BLaER1 treated with 17β-estradiol and CSF1 and Interleukin-3, amounts not matched to agents 10 nM and 100 nM (cell line): ENCODE measurements around the gene PILRB.

Experiments used
- H3K27ac ChIP-seq, 11 experiments: shearing (Covaris generic); formaldehyde crosslinking; 2 replicates each; pipeline ENCODE4 v1.8.1; 2022
- H3K27me3 ChIP-seq, 11 experiments: shearing (Covaris generic); formaldehyde crosslinking; 2 replicates each; pipeline ENCODE4 v1.8.1; 2022
- H3K36me3 ChIP-seq, 11 experiments: shearing (Covaris generic); formaldehyde crosslinking; 2 replicates each; pipeline ENCODE4 v1.8.1; 2022
- H3K4me1 ChIP-seq, 10 experiments: shearing (Covaris generic); formaldehyde crosslinking; 2 replicates each; pipeline ENCODE4 v1.8.1; 2022
- H3K4me2 ChIP-seq, 11 experiments: shearing (Covaris generic); formaldehyde crosslinking; 2 replicates each; pipeline ENCODE4 v1.8.1; 2022
- H3K4me3 ChIP-seq, 10 experiments: shearing (Covaris generic); formaldehyde crosslinking; 2 replicates each; pipeline ENCODE4 v1.8.1; 2022
- H3K9ac ChIP-seq, 11 experiments: shearing (Covaris generic); formaldehyde crosslinking; 2 replicates each; pipeline ENCODE4 v1.8.1; 2022
- H3K9me3 ChIP-seq, 11 experiments: shearing (Covaris generic); formaldehyde crosslinking; replicated peaks in 1 of 11; 2 replicates each; pipeline ENCODE4 v1.8.1; 2022
- H4K20me1 ChIP-seq, 11 experiments: shearing (Covaris generic); formaldehyde crosslinking; 2 replicates each; pipeline ENCODE4 v1.8.1; 2022
- Cebpa-rat ChIP-seq, 11 experiments: shearing (Covaris generic); IDR thresholded peaks; 2 replicates each; pipeline ENCODE4 v1.8.1; 2022

The PILRB gene

DNA sequence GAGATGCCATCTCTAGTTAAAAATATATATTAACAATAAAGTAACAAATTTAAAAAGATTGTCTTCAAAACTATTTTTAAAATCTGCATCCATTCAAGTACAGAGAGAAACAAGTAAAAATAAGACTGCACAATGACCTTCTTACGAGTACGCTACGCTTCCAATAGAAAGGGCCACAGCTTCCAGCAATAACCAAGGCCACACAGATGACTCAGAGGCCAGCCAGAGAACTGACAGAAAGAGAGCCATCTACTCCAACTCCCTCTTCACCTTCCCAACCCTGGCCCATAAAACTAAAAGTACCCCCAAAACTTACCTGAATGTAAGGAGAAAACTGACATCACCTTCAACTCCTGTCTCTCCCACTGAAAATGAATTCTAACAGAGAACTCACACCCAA, 42.1 kb downstream of the PILRB start:
- Histone ChIP-seq H3K9me3 (no peaks in the 10 kb centered on the region), H3K9ac (no peak overlapping the region), H3K27me3 (no peaks in the 10 kb centered on the region), H3K4me2 (no peak overlapping the region), H3K4me3 (no peak overlapping the region), H3K4me1 (peaks cover 28 to 85% (median 46%) of the 10 kb centered on the region in 10 experiments), H3K36me3 (peaks cover 0 to 62% (median 0%) of the 10 kb centered on the region in 11 experiments; a peak in 5 of 22 replicates), H3K27ac (no peak overlapping the region), H4K20me1 (no peaks in the 10 kb centered on the region; a peak in 2 of 22 replicates)
- TF ChIP-seq Cebpa-rat (IDR thresholded peaks at IDR 0.05): no peak

DNA sequence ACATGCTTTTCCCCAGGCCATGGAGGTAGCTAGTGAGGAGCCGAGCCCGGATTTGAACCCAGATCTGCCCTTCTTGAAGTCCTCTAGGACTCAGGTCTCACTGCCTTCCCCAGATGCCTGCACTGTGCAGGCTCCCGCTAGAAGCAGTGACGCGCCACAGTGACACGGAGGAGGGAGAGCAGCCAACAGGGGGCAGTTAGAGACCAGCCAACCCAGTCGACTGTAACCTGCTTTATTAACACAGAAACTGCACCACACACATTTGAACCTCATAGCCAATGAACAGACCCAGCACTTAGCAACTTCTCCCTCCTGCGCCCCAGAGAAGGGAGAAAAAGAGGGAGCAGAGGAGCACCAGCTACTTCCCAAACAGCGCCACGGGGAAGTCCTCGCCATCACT, 42.7 kb downstream of the PILRB start:
- no peaks in the 10 kb centered on the region; a peak in 2 of 22 replicates for H4K20me1 ChIP-seq
- no peak for TF ChIP-seq Cebpa-rat (IDR thresholded peaks at IDR 0.05)

DNA sequence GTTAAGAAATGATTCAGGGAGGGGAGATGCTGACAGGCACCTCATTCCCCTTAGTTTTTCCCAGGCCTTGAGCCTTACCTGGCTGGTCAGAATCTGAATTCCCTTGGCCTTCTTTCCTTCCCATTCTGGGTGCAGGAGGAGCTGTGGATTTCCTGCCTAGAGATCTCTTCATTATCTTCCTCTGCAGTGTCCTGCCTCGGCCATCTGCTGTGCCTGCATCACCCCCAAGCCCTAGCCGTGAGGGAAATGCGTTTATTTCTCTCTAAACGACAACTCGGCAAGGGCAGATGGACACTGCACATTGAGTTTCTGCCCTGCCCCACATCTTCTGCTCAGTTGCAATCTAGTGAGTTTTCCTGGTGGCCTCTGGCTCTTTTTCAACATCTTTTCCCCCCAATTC, 43.9 kb downstream of the PILRB start:
- Histone ChIP-seq H3K27me3 (0 out of 22 replicates have a peak, but pooled peaks cover 0 to 3% (median 0%) of the 10 kb centered on the region in 11 experiments), H3K4me1 (peaks cover 18 to 74% (median 32%) of the 10 kb centered on the region in 10 experiments), H3K36me3 (peaks cover 0 to 79% (median 0%) of the 10 kb centered on the region in 11 experiments; a peak in 5 of 22 replicates), H3K4me3 (no peak overlapping the region), H3K9me3 (no peaks in the 10 kb centered on the region), H3K9ac (peak overlapping the region in 2 of 11 experiments; percentile 1 to 38; a peak in 2 of 22 replicates), H3K27ac (no peak overlapping the region), H4K20me1 (no peaks in the 10 kb centered on the region; a peak in 2 of 22 replicates), H3K4me2 (peak overlapping the region in 1 of 11 experiments; percentile 57; a peak in 2 of 22 replicates)
- TF ChIP-seq Cebpa-rat (IDR thresholded peaks at IDR 0.05): no peak

More for the DNA sequence above, 42.7 kb downstream of the PILRB start:
- H3K36me3 ChIP-seq: peaks cover 0 to 68% (median 0%) of the 10 kb centered on the region in 11 experiments; a peak in 5 of 22 replicates
- H3K4me3 ChIP-seq: no peak overlapping the region
- H3K4me1 ChIP-seq: peaks cover 28 to 79% (median 40%) of the 10 kb centered on the region in 10 experiments
- no peak overlapping the region for H3K9ac ChIP-seq
- H3K4me2 ChIP-seq: peak overlapping the region in 1 of 11 experiments; percentile 27; a peak in 1 of 22 replicates
- H3K9me3 ChIP-seq: no peaks in the 10 kb centered on the region
- H3K27ac ChIP-seq: peak overlapping the region in 1 of 11 experiments; percentile 18; a peak in 2 of 22 replicates
- no peaks in the 10 kb centered on the region for H3K27me3 ChIP-seq

DNA sequence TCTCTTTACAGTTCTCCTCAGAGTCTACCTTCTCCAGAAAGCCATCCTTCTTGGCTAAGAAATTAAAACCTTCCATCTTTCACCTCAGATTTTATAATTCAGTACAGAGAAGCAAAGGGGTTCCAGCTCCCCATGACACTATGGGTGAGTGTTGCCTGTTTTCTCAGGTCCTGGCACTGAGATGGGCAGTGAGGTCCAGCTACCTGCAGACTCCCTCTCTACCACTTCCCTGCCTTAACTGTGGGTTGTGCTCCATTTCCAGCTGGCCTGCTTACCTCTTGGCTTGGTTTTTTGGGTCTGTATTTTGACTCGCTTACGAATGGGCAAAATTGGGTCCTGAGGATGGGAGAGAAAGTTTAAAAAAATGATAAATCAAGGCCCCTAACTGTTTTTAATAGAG, 44.3 kb downstream of the PILRB start:
- Histone ChIP-seq H3K27me3 (0 out of 22 replicates have a peak, but pooled peaks cover 0 to 3% (median 0%) of the 10 kb centered on the region in 11 experiments), H3K4me2 (peak overlapping the region in 3 of 11 experiments; percentile 56 to 65 (median 57); a peak in 5 of 22 replicates), H3K9me3 (no peaks in the 10 kb centered on the region), H3K4me1 (peaks cover 18 to 74% (median 32%) of the 10 kb centered on the region in 10 experiments), H4K20me1 (no peaks in the 10 kb centered on the region; a peak in 2 of 22 replicates), H3K9ac (peak overlapping the region in 1 of 11 experiments; percentile 38; a peak in 2 of 22 replicates), H3K4me3 (no peak overlapping the region), H3K27ac (no peak overlapping the region), H3K36me3 (peaks cover 0 to 81% (median 0%) of the 10 kb centered on the region in 11 experiments; a peak in 5 of 22 replicates)
- no peak for TF ChIP-seq Cebpa-rat (IDR thresholded peaks at IDR 0.05)

DNA sequence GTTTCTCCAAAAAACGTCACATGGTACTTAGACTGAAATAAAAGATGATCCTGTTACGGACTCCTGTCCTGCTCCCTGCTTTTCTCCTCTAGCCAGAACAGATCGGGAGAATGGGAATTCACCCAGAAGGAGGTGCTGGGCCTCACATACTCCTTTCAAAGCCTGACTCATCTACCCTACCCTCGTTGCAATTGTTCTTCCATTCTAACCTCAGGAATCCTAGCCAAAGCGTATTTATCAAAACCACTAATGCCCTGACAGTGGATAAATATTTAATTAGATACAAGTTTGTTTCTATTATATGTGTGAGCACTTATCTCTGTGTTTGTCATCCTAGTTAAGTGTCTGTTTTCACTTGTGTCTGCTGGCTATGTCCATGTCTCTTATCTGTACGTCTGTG, 48.9 kb downstream of the PILRB start:
- H3K36me3 ChIP-seq: peaks cover 0 to 80% (median 0%) of the 10 kb centered on the region in 11 experiments; a peak in 4 of 22 replicates
- H3K4me1 ChIP-seq: peaks cover 19 to 57% (median 31%) of the 10 kb centered on the region in 10 experiments
- H3K9ac ChIP-seq: peak overlapping the region in 1 of 11 experiments; percentile 18; a peak in 1 of 22 replicates
- H3K27me3 ChIP-seq: 0 out of 22 replicates have a peak, but pooled peaks cover 0 to 3% (median 0%) of the 10 kb centered on the region in 11 experiments
- no peaks in the 10 kb centered on the region for H3K9me3 ChIP-seq
- TF ChIP-seq Cebpa-rat (IDR thresholded peaks at IDR 0.05): no peak
- peak overlapping the region; percentile 18 to 61 (median 45); a peak in 19 of 22 replicates for H3K4me2 ChIP-seq
- H4K20me1 ChIP-seq: peaks cover 0 to 16% (median 0%) of the 10 kb centered on the region in 11 experiments; a peak in 2 of 22 replicates
- no peak overlapping the region for H3K4me3 ChIP-seq
- H3K27ac ChIP-seq: no peak overlapping the region

DNA sequence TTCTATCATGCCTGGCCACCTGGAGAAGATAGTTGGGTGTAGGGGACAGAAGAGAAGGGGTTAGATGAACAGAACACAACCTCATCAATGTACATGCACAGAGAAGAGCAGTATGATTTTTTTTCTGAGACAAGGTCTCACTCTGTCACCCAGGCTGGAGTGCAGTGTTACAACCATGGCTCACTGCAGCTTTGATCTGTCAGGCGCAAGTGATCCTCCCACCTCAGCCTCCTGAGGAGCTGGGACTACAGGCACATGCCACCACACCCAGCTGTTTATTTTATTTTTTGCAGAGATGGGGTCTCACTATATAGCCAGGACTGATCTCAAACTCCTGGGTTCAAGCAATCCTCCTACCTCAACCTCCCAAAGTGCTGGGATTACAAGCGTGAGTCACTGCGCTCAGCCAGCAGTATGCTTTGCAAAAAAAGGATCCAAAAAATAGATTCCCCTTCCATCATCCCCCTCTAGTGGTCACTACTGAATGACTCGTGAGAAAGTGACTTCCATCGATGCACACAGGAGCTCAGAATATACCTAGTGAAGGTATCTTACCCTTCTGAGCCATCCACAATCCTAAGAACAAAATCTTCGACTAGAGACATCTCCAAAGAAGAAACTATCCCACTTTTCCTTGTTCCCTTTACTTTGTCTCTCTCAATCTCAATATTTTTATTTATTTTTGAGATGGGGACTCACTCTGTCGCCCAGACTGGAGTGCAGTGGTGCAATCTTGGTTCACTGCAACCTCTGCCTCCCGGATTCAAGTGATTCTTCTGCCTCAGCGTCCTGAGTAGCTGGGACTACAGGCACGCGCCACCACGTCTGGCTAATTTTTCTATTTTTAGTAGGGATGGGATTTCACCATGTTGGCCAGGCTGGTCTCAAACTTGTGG, 49.6 kb downstream of the PILRB start:
- H3K4me3 ChIP-seq: no peak overlapping the region
- H3K9ac ChIP-seq: peak overlapping the region in 1 of 11 experiments; percentile 18; a peak in 1 of 22 replicates
- H3K27me3 ChIP-seq: 0 out of 22 replicates have a peak, but pooled peaks cover 0 to 3% (median 0%) of the 10 kb centered on the region in 11 experiments
- H4K20me1 ChIP-seq: peaks cover 0 to 16% (median 0%) of the 10 kb centered on the region in 11 experiments; a peak in 2 of 22 replicates
- no peaks in the 10 kb centered on the region for H3K9me3 ChIP-seq
- peaks cover 0 to 73% (median 0%) of the 10 kb centered on the region in 11 experiments; a peak in 4 of 22 replicates for H3K36me3 ChIP-seq
- H3K27ac ChIP-seq: no peak overlapping the region
- peak overlapping the region; percentile 18 to 61 (median 45); a peak in 21 of 22 replicates for H3K4me2 ChIP-seq
- no peak for TF ChIP-seq Cebpa-rat (IDR thresholded peaks at IDR 0.05)
- peaks cover 19 to 57% (median 35%) of the 10 kb centered on the region in 10 experiments for H3K4me1 ChIP-seq

DNA sequence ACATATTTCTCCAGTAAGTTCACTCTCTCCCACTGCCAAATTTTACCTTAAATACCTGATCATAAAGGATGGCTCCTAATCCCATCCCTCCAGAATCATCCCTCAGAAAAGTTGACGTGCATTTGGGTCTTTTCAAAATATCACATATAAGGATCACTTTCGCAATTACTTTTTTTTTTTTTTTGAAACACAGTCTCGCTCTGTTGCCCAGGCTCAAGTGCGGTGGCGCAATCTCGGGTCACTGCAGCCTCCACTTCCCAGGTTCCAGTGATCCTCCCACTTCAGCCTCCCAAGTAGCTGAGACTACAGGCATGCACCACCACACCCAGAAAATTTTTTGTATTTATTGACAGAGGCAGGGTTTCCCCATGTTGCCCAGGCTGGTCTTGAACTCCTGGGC, 53.2 kb downstream of the PILRB start:
- H3K27me3 ChIP-seq: 0 out of 22 replicates have a peak, but pooled peaks cover 0 to 1% (median 0%) of the 10 kb centered on the region in 11 experiments
- H3K4me1 ChIP-seq: peaks cover 19 to 55% (median 40%) of the 10 kb centered on the region in 10 experiments
- no peak overlapping the region for H3K9ac ChIP-seq
- H3K4me2 ChIP-seq: peak overlapping the region in 10 of 11 experiments; percentile 29 to 78 (median 62); a peak in 19 of 22 replicates
- H3K9me3 ChIP-seq: no peaks in the 10 kb centered on the region
- peaks cover 0 to 26% (median 0%) of the 10 kb centered on the region in 11 experiments; a peak in 2 of 22 replicates for H4K20me1 ChIP-seq
- H3K36me3 ChIP-seq: peaks cover 0 to 70% (median 0%) of the 10 kb centered on the region in 11 experiments; a peak in 4 of 22 replicates
- H3K4me3 ChIP-seq: no peak overlapping the region
- no peak overlapping the region for H3K27ac ChIP-seq
- peak in 2 of 11 experiments; percentile 27 to 56; a peak in 3 of 22 replicates for TF ChIP-seq Cebpa-rat (IDR thresholded peaks at IDR 0.05)

DNA sequence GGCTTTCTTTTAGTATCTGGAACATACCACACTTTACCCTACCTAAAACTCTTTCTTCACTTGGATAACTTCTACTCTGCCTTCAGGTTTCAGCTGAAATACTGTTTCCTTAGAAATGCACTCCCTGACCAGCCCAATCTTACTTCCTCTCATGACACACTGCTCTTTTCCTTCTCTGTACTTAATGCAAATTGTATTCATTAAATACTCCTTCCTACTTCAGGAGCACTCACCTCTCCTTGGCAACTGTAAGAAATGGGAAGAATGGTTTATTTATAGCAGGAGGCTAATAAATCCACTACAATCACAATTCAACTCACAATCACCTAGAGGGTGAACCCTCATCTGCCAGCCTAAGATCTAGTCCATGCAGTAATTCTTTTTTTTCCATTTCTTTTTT, 55.4 kb downstream of the PILRB start:
- no peaks in the 10 kb centered on the region for H3K27me3 ChIP-seq
- H3K4me3 ChIP-seq: no peak overlapping the region
- H3K9me3 ChIP-seq: no peaks in the 10 kb centered on the region
- H4K20me1 ChIP-seq: peaks cover 0 to 23% (median 0%) of the 10 kb centered on the region in 11 experiments; a peak in 2 of 22 replicates
- H3K4me2 ChIP-seq: peak overlapping the region in 8 of 11 experiments; percentile 2 to 79 (median 60); a peak in 13 of 22 replicates
- H3K9ac ChIP-seq: peak overlapping the region in 2 of 11 experiments; percentile 5 to 15; a peak in 2 of 22 replicates
- TF ChIP-seq Cebpa-rat (IDR thresholded peaks at IDR 0.05): no peak
- H3K27ac ChIP-seq: peak overlapping the region in 1 of 11 experiments; percentile 42; a peak in 2 of 22 replicates
- H3K36me3 ChIP-seq: peaks cover 0 to 74% (median 0%) of the 10 kb centered on the region in 11 experiments; a peak in 4 of 22 replicates
- H3K4me1 ChIP-seq: peaks cover 12 to 42% (median 32%) of the 10 kb centered on the region in 10 experiments
